ENCODE data around the gene ADAMTS17. TPM values are rescaled to one million over a fixed set of nuclear protein-coding genes. Genes with fewer than 3 reads are reported as not detected.

ADAMTS17 gene
- total RNA-seq, 4 donors from 2014 or later, result 6.0 to 17.6 (median 8.2) TPM

GRCh38 chr15:99979371-99979770 lies 362.4 kb downstream of the ADAMTS17 start:
- H3K4me3 ChIP-seq, result no peak overlapping the region
- no peak overlapping the region for H3K27ac ChIP-seq
- in situ Hi-C loops (cut with MboI; ENCODE audit: low pct_ligation_motif_present in 1 of 4, low pct_unique_long_range_greater_than_20kb in 1 of 4, low sequenced_read_pairs in 3 of 4), result no loop called here
- no peaks in the 10 kb centered on the region for H3K27me3 ChIP-seq
- no peaks in the 10 kb centered on the region for H3K36me3 ChIP-seq
- intact Hi-C loops (cut with DNase I; ENCODE audit: low total_unique reads), result no loop called here
- WGBS, 2 donors (ENCODE audit: low coverage in 1 of 2), result 95% methylated on average over 15 of the region's 15 CpGs; no CpG with 5 or more reads in 1 of the 2 donors
- H3K9me3 ChIP-seq, result no peaks in the 10 kb centered on the region
- TF ChIP-seq POLR2AphosphoS5 (IDR thresholded peaks at IDR 0.05) (no peak), POLR2A (IDR thresholded peaks at IDR 0.05) (no peak)
- H3K4me1 ChIP-seq, result no peaks in the 10 kb centered on the region
- DNase-seq, result no peak

DNA sequence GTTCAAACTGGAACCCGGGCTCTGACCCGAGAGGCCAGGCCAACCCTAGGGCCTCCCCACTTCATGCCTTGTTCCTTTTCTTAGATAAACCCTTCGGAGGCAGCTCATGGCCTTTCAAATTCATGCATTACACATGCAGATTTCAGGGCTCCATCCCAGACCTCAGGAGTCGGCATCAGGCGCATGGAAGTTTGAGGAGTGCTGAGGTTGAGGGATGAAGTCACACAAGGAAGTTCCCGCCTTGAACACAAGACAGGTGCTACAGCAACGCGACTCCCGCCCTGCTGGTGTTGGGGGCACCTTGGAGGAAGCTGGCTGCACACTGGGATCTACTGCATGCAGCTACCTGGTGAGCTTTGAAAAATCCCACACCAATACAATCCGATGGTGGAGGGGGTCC lies 363.3 kb downstream of the ADAMTS17 start:
- Histone ChIP-seq H3K27me3 (no peaks in the 10 kb centered on the region), H3K4me1 (no peaks in the 10 kb centered on the region), H3K4me3 (no peak overlapping the region), H3K27ac (no peak overlapping the region), H3K9me3 (no peaks in the 10 kb centered on the region), H3K36me3 (no peaks in the 10 kb centered on the region)
- WGBS, 2 donors (ENCODE audit: low coverage in 1 of 2), result 82% methylated on average over 10 of the region's 10 CpGs; no CpG with 5 or more reads in 1 of the 2 donors
- in situ Hi-C loops (cut with MboI; ENCODE audit: low pct_ligation_motif_present in 1 of 4, low pct_unique_long_range_greater_than_20kb in 1 of 4, low sequenced_read_pairs in 3 of 4) (no loop called here), intact Hi-C loops (cut with DNase I; ENCODE audit: low total_unique reads) (no loop called here)
- DNase-seq, result no peak
- no peak for TF ChIP-seq POLR2A (IDR thresholded peaks at IDR 0.05)
- TF ChIP-seq CTCF (IDR thresholded peaks at IDR 0.05), result no peak
- TF ChIP-seq EP300 (IDR thresholded peaks at IDR 0.05; ENCODE audit: low read depth), result no peak
- no peak for TF ChIP-seq POLR2AphosphoS5 (IDR thresholded peaks at IDR 0.05)

DNA sequence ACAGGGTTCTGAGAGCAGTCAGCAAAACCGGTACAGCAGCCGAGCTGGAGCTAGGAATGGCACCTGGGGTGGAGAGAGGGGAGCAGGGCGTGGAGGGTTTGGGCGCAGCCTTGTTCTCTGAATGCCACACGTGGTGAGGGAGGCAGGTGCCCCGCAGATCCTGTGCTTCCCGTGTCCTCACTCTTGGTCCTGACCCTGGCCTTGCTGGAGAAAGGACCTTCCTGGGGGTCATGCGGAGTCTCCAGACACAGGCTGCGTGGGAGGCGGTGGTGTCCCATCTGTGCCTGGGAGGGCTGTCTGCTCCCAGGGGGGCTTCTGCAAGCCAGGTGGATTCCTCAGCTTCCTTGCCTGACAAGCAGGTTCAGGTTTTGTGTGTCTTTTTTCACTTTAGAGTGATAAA lies 363.8 kb downstream of the ADAMTS17 start:
- no peak for TF ChIP-seq EP300 (IDR thresholded peaks at IDR 0.05; ENCODE audit: low read depth)
- TF ChIP-seq POLR2A (IDR thresholded peaks at IDR 0.05), result no peak
- TF ChIP-seq POLR2AphosphoS5 (IDR thresholded peaks at IDR 0.05), result no peak
- no peak for TF ChIP-seq CTCF (IDR thresholded peaks at IDR 0.05)
- 94% methylated on average over 10 of the region's 10 CpGs; no CpG with 5 or more reads in 1 of the 2 donors for WGBS, 2 donors (ENCODE audit: low coverage in 1 of 2)
- no peaks in the 10 kb centered on the region for H3K4me1 ChIP-seq
- no peak for DNase-seq
- no peak overlapping the region for H3K27ac ChIP-seq
- in situ Hi-C loops (cut with MboI; ENCODE audit: low pct_ligation_motif_present in 1 of 4, low pct_unique_long_range_greater_than_20kb in 1 of 4, low sequenced_read_pairs in 3 of 4) (no loop called here), intact Hi-C loops (cut with DNase I; ENCODE audit: low total_unique reads) (no loop called here)
- H3K9me3 ChIP-seq, result no peaks in the 10 kb centered on the region
- H3K4me3 ChIP-seq, result no peak overlapping the region
- H3K27me3 ChIP-seq, result no peaks in the 10 kb centered on the region
- no peaks in the 10 kb centered on the region for H3K36me3 ChIP-seq

DNA sequence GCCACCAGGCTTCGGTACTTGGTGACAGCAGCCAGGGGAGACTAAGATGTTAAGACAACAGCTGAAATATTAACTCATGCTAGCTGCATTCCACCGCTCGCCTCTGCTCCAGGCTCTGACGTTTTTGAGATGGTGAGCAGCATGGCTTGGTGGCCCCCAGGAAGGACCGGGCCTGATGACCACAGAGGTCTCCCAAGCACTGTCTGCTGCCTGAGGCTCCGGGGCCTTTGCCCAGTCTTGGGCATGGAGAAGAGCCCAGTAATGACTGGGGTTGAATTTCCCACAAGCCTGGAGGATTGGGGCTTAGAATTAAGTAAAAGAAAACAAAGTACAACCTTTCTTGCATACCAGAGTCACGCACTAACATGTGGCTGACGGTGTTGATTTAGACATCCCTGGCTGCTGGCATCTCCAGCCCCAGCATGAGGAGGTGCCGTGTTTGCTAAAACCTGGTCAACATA lies 364.9 kb downstream of the ADAMTS17 start:
- DNase-seq, result no peak
- Histone ChIP-seq H3K27ac (no peak overlapping the region), H3K36me3 (no peaks in the 10 kb centered on the region), H3K4me1 (no peaks in the 10 kb centered on the region), H3K9me3 (no peaks in the 10 kb centered on the region), H3K4me3 (no peak overlapping the region), H3K27me3 (no peaks in the 10 kb centered on the region)
- TF ChIP-seq EP300 (IDR thresholded peaks at IDR 0.05; ENCODE audit: low read depth), result no peak
- TF ChIP-seq POLR2A (IDR thresholded peaks at IDR 0.05), result no peak
- TF ChIP-seq CTCF (IDR thresholded peaks at IDR 0.05), result no peak
- no peak for TF ChIP-seq POLR2AphosphoS5 (IDR thresholded peaks at IDR 0.05)
- in situ Hi-C loops (cut with MboI; ENCODE audit: low pct_ligation_motif_present in 1 of 4, low pct_unique_long_range_greater_than_20kb in 1 of 4, low sequenced_read_pairs in 3 of 4), result no loop called here
- intact Hi-C loops (cut with DNase I; ENCODE audit: low total_unique reads), result no loop called here
- WGBS, 2 donors (ENCODE audit: low coverage in 1 of 2), result 84 to 93% methylated on average over 3 to 9 of the region's 9 CpGs

DNA sequence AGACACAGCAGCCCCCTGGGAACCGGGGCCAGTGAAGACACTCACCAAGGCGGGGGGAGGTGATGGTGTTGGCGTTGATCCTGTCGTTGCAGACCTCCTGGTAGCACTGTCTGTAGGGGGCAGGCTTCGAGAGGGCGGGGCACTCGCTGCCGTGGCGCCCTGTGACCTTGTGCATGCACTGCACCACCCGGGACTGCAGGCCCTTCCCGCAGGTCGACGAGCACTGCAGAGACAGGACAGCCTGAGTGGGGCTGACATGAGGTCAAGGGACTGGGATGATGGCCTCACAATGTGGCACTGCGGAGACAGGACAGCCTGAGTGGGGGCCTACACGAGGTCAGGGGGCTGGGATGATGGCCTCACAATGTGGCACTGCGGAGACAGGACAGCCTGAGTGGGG lies 365.8 kb downstream of the ADAMTS17 start:
- no peaks in the 10 kb centered on the region for H3K36me3 ChIP-seq
- no peaks in the 10 kb centered on the region for H3K4me1 ChIP-seq
- TF ChIP-seq CTCF (IDR thresholded peaks at IDR 0.05) (no peak), POLR2A (IDR thresholded peaks at IDR 0.05) (no peak), POLR2AphosphoS5 (IDR thresholded peaks at IDR 0.05) (no peak), EP300 (IDR thresholded peaks at IDR 0.05; ENCODE audit: low read depth) (no peak)
- DNase-seq, result no peak
- intact Hi-C loops (cut with DNase I; ENCODE audit: low total_unique reads) (no loop called here), in situ Hi-C loops (cut with MboI; ENCODE audit: low pct_ligation_motif_present in 1 of 4, low pct_unique_long_range_greater_than_20kb in 1 of 4, low sequenced_read_pairs in 3 of 4) (no loop called here)
- no peaks in the 10 kb centered on the region for H3K27me3 ChIP-seq
- no peak overlapping the region for H3K4me3 ChIP-seq
- H3K27ac ChIP-seq, result no peak overlapping the region
- H3K9me3 ChIP-seq, result no peaks in the 10 kb centered on the region
- WGBS, 2 donors (ENCODE audit: low coverage in 1 of 2), result 87% methylated on average over 16 of the region's 16 CpGs; no CpG with 5 or more reads in 1 of the 2 donors
